ENCODE results near the gene ADGRL3.

The ADGRL3 gene

DNA sequence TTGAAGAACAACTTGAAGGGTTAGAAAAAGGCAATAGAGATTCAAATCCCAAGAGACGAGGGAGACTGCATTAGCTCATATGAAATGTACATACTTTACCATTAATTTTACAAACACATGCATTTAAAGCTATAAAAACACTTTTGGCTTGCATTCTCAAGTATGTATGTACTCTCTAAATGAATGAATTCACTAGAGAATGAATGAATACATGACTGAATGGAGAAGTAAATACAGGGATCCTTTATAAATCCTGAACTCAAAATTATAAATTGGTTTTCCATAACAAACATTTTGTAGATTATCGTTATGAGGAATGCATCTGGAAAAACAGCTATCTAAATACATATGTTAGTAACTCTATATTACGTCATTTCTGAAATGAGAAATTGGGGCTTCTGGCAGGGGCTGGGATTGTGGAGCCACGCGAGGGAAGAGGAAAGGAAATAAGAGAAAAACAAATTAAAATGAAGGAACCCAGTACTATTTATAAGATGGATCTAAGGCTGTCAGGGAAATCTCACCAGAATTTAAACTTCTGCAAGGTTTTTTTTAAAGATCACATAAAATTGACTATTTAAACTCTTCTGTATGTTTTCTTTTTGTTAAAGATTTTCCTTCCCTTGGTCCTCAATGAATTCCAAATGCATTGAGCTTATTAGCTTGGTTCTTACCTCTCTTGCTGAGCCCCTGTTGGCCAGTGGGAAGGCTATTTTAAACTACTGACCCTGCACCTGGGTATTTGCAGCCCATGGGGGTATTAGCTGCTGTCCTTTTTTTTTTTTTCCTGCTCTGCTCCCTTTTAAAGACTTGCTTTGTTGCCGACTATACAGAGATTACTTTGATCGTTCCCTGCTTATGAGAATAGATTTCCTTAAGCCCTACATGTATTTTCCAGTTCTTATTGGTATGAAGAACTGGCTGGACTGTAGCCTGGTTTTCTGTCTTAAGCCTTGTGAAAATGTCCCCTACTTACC is 207.8 kb downstream of the ADGRL3 start:
- in situ Hi-C loops (cut with HindIII; ENCODE audit: low sequenced_read_pairs): no loop called here

GRCh38 chr4:61408861-61409260 is 208.7 kb downstream of the ADGRL3 start:
- in situ Hi-C loops (cut with HindIII; ENCODE audit: low sequenced_read_pairs): no loop called here

DNA sequence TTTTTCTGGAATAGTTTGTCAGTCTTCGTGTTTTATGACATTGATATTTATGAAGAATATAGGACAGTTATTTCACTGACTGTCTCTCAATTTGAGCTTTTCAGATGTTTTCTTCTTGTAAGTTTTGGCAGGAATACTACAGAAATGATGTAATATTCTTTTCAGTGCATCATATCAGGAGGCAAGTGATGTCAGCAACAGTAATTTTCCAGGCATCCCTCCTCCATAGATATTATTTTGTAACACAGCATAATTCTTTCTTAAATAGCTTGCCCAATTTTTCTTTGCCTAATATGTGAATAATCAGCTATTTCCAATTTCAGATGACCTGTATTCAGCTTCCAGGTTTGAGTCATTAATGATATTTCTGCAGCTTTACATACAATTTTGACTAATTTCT is 211.1 kb downstream of the ADGRL3 start:
- in situ Hi-C loops (cut with HindIII; ENCODE audit: low sequenced_read_pairs): no loop called here

DNA sequence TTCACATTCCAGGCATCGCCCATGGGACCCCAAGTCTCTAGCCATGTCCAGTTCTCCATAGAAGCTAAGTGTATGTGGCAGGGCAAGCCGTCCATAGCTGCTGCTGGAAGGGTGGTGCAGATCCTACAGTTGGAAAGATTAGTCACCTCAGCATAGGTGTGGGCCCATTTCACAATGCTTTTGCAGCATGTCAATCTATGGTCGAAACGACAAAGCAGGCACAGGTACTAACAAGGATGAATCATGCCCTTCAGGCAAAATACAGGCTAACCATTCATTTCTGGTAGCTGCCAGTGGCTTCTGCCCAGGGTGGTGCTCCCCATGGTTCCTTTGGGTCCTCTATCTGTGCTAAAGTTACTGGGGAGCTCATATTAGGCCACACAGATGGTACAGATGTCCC is 225.2 kb downstream of the ADGRL3 start:
- in situ Hi-C loops (cut with HindIII; ENCODE audit: low sequenced_read_pairs): no loop called here

DNA sequence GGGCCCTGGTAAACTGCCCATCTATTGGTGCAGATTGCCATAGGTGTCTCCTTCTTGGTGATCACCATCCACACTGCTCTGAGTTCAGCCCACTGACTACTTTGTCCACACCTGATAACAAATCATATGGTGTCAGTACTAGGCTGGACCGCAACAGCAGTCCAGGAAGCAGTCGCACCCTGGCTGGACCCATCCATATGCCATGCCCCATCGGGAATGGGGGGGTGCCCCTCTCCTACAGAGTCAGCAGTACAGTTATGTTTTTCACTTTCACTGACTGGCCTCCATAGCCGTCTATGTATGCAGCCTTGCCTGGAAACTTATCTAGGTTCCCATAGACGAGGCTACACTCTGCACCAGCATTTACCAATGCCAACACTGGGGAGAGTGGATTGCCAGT is 226.1 kb downstream of the ADGRL3 start:
- in situ Hi-C loops (cut with HindIII; ENCODE audit: low sequenced_read_pairs): no loop called here

DNA sequence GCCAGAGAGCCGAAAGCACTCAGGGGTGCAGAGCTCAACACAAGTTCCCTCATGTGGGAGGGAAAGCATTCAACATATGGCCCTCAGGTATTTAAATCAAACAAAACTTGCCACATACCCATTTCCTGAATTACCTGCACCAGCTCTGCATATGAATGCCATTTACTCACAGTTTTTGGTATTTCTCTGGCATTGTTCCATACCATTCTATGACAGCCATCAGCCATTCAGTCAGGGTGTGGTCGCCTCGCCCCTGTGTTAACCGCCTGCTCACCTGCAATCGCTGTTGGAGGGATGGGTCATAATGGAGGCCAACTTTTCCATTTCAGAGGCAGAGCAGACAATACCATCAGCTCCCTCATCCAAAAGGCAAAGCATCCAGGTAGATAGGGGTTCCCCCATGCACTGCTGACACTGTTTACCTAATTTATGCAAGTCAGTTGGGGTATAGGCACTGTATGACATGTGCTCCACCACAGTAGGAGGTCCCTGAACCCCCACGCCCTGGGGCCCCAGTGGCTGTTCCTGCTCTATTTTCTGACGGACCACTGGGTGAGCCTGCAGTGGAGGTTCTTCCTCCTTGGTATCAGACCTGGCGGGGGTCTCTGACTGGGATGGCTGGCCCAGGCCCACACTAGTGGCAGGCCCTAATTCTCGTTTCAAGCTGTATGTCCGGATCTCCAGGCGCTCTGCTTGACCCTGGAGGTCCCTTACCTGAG is 227.1 kb downstream of the ADGRL3 start:
- in situ Hi-C loops (cut with HindIII; ENCODE audit: low sequenced_read_pairs): no loop called here

GRCh38 chr4:61427818-61428495 is 227.8 kb downstream of the ADGRL3 start:
- in situ Hi-C loops (cut with HindIII; ENCODE audit: low sequenced_read_pairs): no loop called here

DNA sequence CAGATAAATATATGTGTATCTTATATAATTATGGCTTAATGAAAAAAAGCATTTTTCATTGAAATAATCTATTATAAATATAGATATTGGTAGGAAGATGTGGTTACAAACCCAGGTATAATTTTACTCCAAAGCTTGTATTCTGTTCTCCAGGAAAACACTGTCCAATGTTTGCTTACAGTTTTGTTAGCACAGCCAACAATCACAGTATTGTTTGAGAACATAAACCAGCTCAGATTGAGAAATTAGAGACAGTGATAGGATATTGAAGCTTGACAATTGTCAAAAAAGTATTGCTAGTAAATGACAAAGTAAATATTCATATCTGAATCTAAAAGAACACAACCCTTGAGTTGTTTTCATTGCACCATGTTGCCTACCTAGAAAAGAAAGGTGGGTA is 228.8 kb downstream of the ADGRL3 start:
- in situ Hi-C loops (cut with HindIII; ENCODE audit: low sequenced_read_pairs): no loop called here

DNA sequence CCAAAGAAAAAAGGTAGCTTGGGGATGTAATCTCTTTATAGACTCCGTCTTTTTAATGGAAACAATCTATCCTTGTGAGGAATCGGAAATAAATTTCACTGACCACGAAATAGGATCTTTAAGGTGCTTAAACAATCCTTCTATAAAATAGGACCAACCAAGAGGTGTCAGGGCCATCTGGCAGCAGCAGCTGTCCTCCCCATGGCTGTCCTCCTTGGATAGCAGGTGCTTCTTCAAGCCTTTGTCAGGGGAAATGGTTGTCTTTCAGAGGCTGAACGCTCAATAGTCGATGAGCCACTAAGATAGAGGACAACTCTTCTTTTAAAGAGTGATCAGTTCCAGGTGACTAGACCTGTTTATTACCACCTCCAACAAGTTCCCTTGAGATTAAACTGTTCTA is 231.0 kb downstream of the ADGRL3 start:
- in situ Hi-C loops (cut with HindIII; ENCODE audit: low sequenced_read_pairs): no loop called here

DNA sequence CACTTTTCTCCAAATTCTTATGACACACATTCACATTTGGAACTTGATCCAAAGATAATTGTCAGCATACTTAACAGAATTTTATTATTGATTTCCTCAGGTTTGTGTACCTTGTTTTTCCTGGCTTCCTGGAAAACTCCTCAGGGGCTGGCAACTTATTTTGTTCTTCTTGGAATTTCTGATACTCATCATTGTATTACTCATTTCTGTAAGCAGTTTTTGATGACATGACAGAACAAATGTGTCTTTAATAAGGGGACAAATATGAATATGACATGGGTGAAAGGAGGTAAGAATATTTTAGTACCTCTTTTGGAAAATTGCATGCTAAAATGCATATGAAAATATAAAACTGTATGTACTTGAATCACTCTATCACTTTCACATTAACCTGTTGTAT is 237.8 kb downstream of the ADGRL3 start:
- in situ Hi-C loops (cut with HindIII; ENCODE audit: low sequenced_read_pairs): no loop called here

- in situ Hi-C loops (cut with HindIII; ENCODE audit: low sequenced_read_pairs): no loop called here
Observed at GRCh38 chr4:61440321-61440720, 240.2 kb downstream of the ADGRL3 start.

- in situ Hi-C loops (cut with HindIII; ENCODE audit: low sequenced_read_pairs): no loop called here
Observed at GRCh38 chr4:61442936-61443335, 242.8 kb downstream of the ADGRL3 start.

DNA sequence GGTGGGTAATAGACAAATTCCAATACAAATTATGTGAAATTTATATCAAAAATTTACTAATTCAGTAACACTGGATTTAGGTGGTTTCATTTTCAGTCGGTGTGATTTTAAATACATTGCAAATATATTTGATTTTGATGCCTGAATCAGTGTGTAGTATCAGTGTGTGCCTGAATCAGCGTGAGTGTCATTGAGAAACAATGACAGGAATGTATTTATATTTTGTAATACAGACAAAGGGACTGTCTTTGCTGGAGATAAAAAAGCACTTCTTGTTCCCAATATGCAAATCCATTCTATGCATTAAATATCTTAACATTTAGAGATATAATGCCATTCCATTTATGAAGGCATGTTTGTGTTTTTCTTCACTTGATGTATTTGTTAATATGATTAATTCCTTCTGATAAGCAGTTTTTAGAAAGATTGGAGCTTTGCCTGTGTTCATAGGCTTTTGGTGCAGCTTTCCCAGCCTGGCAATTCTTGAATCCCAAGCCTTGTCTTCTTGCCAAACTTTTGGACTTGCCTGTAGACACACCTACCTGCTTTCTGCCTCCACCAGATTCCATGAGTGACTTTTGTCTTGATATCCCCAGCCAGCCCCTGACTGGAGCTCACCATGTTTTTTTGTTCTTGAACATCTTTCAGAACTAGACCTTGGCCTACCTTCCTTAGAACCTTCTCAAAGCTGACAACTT is 243.8 kb downstream of the ADGRL3 start:
- in situ Hi-C loops (cut with HindIII; ENCODE audit: low sequenced_read_pairs): no loop called here

- in situ Hi-C loops (cut with HindIII; ENCODE audit: low sequenced_read_pairs): no loop called here
Observed at GRCh38 chr4:61445374-61446063, 245.4 kb downstream of the ADGRL3 start.

DNA sequence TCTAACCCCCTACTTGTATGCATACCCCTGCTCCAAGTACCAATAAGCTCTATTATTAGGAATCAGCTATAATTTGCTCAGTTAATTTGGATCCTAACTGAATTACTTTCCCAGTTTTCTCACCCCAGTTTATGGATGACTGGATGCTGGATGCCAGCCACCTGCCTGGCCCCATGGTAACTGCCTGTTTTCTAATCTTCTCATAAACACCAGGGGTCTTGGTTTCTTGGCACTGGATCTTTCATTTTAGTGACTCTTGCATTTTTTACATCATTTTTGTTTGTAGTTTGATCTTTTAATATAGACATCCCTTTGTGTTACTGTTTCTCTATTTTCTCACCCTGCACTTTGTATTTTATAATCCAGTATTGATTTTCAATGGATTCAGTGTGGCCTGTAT is 246.8 kb downstream of the ADGRL3 start:
- in situ Hi-C loops (cut with HindIII; ENCODE audit: low sequenced_read_pairs): no loop called here

GRCh38 chr4:61447918-61448317 is 247.8 kb downstream of the ADGRL3 start:
- in situ Hi-C loops (cut with HindIII; ENCODE audit: low sequenced_read_pairs): no loop called here

DNA sequence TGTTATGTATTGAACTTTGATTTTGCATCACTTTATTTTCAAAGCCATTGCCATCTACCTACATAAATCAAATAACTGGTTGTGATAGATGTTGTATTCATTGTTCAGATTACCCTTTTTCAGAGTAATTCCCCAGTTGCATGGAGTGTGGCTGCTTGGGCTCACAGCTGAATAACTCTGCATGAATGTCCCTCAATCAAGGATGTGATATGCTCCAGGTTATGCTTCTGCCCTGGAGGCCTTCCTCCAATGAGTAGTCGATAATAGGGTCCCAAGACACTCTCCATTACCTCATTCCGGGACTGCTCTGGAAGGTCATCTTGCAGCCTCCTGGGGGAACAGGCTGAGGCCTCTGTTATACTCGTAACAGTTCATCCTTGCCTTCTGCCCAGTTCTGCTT is 251.8 kb downstream of the ADGRL3 start:
- in situ Hi-C loops (cut with HindIII; ENCODE audit: low sequenced_read_pairs): no loop called here

GRCh38 chr4:61461956-61462355 is 261.8 kb downstream of the ADGRL3 start:
- in situ Hi-C loops (cut with HindIII; ENCODE audit: low sequenced_read_pairs): no loop called here

DNA sequence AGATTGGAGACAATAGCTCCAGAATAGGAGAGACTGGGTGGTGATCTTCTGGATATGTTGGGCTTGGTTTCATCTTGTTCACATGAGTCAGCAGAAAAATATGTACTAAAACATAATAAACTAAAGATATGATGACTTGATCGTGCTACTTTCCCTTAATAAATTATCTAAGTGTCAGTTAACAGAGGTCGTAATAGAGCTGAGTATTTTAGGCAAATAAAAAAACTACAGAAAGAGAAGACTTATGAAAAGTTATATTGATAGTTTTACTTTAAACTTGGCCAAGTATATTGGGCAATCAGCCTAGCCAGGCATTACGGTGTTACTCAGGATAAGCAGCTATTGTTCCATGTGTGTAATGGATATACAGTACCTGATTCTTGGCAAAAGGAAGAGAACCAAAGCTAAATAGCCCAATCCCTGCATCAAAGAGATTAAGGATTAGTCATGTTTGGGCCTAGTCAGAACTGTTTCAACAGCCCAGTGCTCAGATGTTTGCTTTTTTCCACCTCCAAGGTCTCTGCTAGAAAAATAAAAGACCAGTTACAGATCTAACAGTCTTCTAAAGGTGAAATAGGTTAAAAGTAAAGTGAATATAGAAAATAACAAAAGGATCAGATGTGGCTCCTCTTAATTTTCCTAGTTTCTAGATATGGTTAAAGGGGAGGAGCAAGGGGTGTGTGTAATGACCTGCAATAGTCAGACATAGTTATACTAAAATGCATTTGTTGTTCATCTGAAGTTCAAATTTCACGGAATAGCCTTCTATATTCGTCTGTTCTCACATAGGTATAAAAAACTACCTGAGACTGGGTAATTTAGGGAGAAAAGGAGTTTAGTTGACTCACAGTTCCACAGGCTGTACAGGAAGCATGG is 262.6 kb downstream of the ADGRL3 start:
- in situ Hi-C loops (cut with HindIII; ENCODE audit: low sequenced_read_pairs): no loop called here

Data from endothelial cell of hepatic sinusoid (primary cell).